Measurements from ENCODE around the gene BDKRB2.

BDKRB2 gene

GRCh38 chr14:96274543-96274942 is 69.9 kb downstream of the BDKRB2 start:
- no peak for DNase-seq

- DNase-seq = no peak
Measured at GRCh38 chr14:96275177-96276112, 70.8 kb downstream of the BDKRB2 start.

GRCh38 chr14:96277890-96278289 is 73.3 kb downstream of the BDKRB2 start:
- no peak for DNase-seq

GRCh38 chr14:96279564-96279963 is 74.9 kb downstream of the BDKRB2 start:
- DNase-seq = no peak

- no peak for DNase-seq
Measured at GRCh38 chr14:96280104-96280503, 75.5 kb downstream of the BDKRB2 start.

- DNase-seq = no peak
Measured at GRCh38 chr14:96281486-96281885, 76.8 kb downstream of the BDKRB2 start.

GRCh38 chr14:96284008-96284407 is 79.4 kb downstream of the BDKRB2 start:
- no peak for DNase-seq

GRCh38 chr14:96284430-96284829 is 79.8 kb downstream of the BDKRB2 start:
- DNase-seq = no peak

- DNase-seq = no peak
Measured at GRCh38 chr14:96285667-96286066, 81.0 kb downstream of the BDKRB2 start.

GRCh38 chr14:96286251-96286650 is 81.6 kb downstream of the BDKRB2 start:
- DNase-seq = no peak

- no peak for DNase-seq
Measured at GRCh38 chr14:96287856-96288255, 83.2 kb downstream of the BDKRB2 start.

All from GOT3 (cell line).